Loucy (cell line): ENCODE data around the gene ARHGAP27.

ENCODE experiments used
- H2AFZ ChIP-seq: fragments of 200-600 bp; sonication (generic); 2 replicates; pipeline ENCODE4 v1.6.0; 2016; ENCODE audit warnings: antibody characterized with exemption, mild to moderate bottlenecking, low read length, moderate library complexity
- H3F3A ChIP-seq: fragments of 200-600 bp; 2 replicates; pipeline ENCODE4 v1.6.0; 2016; ENCODE audit warnings: antibody characterized with exemption, low read depth, mild to moderate bottlenecking
- H3K27me3 ChIP-seq: fragments of 200-600 bp; sonication (generic); 2 replicates; pipeline ENCODE4 v1.6.1; 2014; ENCODE audit warnings: low read length, mild to moderate bottlenecking; ENCODE audit not compliant: insufficient read depth, poor library complexity, severe bottlenecking
- H3K36me3 ChIP-seq: fragments of 200-600 bp; sonication (generic); 2 replicates; pipeline ENCODE4 v1.6.1; 2016; ENCODE audit warnings: low read length; ENCODE audit not compliant: insufficient read depth
- H3K4me1 ChIP-seq: fragments of 200-600 bp; sonication (generic); 2 replicates; pipeline ENCODE4 v1.5.1; 2014; ENCODE audit warnings: low read length, mild to moderate bottlenecking; ENCODE audit not compliant: insufficient read depth, poor library complexity, severe bottlenecking
- H3K4me2 ChIP-seq: fragments of 200-600 bp; sonication (generic); 2 replicates; pipeline ENCODE4 v1.6.0; 2014; ENCODE audit warnings: antibody characterized with exemption, low read length, low read depth, mild to moderate bottlenecking; ENCODE audit not compliant: poor library complexity, severe bottlenecking
- H3K4me3 ChIP-seq: fragments of 200-600 bp; sonication (generic); 2 replicates; pipeline ENCODE4 v1.5.1; 2014; ENCODE audit warnings: low read length, mild to moderate bottlenecking, mixed read lengths; ENCODE audit not compliant: poor library complexity, severe bottlenecking
- H3K79me2 ChIP-seq: fragments of 200-600 bp; sonication (generic); 2 replicates; pipeline ENCODE4 v1.6.1; 2014; ENCODE audit warnings: low read length; ENCODE audit not compliant: insufficient read depth
- H3K9ac ChIP-seq: fragments of 200-600 bp; sonication (generic); 2 replicates; pipeline ENCODE4 v1.6.0; 2014; ENCODE audit warnings: mild to moderate bottlenecking, low read depth, low read length, moderate library complexity; ENCODE audit not compliant: poor library complexity, severe bottlenecking
- H3K9me2 ChIP-seq: fragments of 200-600 bp; sonication (generic); replicated peaks from 2 replicates; pipeline ENCODE4 v1.6.1; 2016; ENCODE audit warnings: low read depth, low read length, mixed read lengths
- H3K9me3 ChIP-seq: fragments of 200-600 bp; sonication (generic); 2 replicates; pipeline ENCODE4 v1.6.1; 2014; ENCODE audit warnings: mild to moderate bottlenecking, antibody characterized with exemption, low read length, low read depth; ENCODE audit not compliant: insufficient read depth
- H4K20me1 ChIP-seq: fragments of 200-600 bp; sonication (generic); 2 replicates; pipeline ENCODE4 v1.6.0; 2014; ENCODE audit warnings: antibody characterized with exemption, low read length, mild to moderate bottlenecking; ENCODE audit not compliant: insufficient read depth, poor library complexity, severe bottlenecking
- EZH2phosphoT487 ChIP-seq: fragments of 200-600 bp; IDR thresholded peaks from 2 replicates; pipeline ENCODE4 v1.6.1; 2018; ENCODE audit warnings: antibody characterized with exemption, mild to moderate bottlenecking, moderate library complexity, borderline replicate concordance
- TF ChIP-seq, protein P1 (sequence below): fragments of 200-600 bp; sonication (generic); conservative IDR thresholded peaks from 2 replicates; pipeline ENCODE4 v1.5.1; 2014; ENCODE audit warnings: mild to moderate bottlenecking, antibody characterized with exemption, low read length

The ARHGAP27 gene

DNA sequence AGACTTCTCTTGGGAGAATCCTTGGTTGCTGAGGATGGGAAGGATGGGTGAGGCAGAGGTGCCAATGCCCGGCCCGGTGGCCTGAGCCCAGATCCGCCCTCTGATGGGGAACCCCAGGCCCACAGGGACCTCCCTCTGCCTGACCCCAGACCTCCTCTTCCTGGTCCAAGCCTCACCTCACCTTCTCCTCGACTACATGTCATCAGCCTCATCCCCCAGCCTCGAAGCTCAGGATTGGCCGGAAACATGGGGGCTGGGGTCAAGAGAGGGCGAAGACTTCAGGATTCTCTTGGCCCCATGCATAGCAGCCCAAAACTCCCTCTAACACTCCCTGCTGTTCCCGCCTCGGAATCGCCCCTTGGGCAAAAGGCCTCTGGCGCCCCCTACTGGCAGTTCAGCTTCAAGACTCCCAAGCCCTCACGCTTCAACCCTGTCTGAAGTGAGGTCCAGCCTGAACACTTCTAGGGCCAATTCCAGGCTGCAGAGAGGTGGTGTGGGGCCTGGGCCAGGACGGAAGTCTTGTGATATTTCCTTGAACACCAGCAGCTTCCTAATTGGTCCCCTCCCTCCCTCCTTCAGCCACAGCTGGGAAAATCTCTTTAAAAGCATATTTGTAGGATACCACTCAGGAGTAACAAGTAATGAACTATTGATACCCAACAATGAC lies 47.2 kb downstream of the ARHGAP27 start:
- Histone ChIP-seq H2AFZ (no peak overlapping the region), H3K36me3 (no peaks in the 10 kb centered on the region), H3K4me2 (no peak overlapping the region), H4K20me1 (no peaks in the 10 kb centered on the region), H3K9me3 (no peaks in the 10 kb centered on the region), H3K4me3 (no peak overlapping the region), H3F3A (no peaks in the 10 kb centered on the region), H3K4me1 (peaks cover 13% of the 10 kb centered on the region), H3K27me3 (no peaks in the 10 kb centered on the region), H3K79me2 (no peaks in the 10 kb centered on the region), H3K9ac (no peak overlapping the region), H3K9me2 (no peaks in the 10 kb centered on the region)
- TF ChIP-seq, protein P1, sequence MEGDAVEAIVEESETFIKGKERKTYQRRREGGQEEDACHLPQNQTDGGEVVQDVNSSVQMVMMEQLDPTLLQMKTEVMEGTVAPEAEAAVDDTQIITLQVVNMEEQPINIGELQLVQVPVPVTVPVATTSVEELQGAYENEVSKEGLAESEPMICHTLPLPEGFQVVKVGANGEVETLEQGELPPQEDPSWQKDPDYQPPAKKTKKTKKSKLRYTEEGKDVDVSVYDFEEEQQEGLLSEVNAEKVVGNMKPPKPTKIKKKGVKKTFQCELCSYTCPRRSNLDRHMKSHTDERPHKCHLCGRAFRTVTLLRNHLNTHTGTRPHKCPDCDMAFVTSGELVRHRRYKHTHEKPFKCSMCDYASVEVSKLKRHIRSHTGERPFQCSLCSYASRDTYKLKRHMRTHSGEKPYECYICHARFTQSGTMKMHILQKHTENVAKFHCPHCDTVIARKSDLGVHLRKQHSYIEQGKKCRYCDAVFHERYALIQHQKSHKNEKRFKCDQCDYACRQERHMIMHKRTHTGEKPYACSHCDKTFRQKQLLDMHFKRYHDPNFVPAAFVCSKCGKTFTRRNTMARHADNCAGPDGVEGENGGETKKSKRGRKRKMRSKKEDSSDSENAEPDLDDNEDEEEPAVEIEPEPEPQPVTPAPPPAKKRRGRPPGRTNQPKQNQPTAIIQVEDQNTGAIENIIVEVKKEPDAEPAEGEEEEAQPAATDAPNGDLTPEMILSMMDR = peak; percentile 98
- no peak for TF ChIP-seq EZH2phosphoT487

DNA sequence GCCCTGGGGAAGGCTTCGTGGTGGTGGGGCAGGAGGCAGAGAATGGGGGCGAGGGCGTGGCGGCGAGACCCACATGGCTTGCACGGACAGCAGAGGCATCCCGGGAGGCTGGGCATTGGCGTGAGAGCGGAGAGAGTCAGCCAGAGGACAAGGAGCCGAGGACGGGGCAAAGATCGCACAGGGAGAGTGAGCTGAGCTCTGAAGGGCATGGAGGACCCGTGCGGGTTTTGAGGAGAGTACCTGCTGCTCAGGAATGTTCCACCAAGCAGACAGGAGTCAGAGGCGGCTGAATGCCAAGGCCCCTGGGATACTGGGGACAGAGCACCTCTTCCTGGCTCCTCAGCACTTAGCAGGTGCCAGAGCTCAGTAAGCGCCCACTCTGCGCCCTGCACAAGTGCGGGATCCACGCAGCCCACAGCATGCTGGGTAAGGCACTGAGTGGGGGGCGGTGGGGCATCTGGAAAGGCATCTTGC lies 47.8 kb downstream of the ARHGAP27 start:
- Histone ChIP-seq H2AFZ (no peak overlapping the region), H3K9me2 (no peaks in the 10 kb centered on the region), H3K4me3 (no peak overlapping the region), H3K36me3 (no peaks in the 10 kb centered on the region), H3K9ac (no peak overlapping the region), H3K9me3 (no peaks in the 10 kb centered on the region), H3F3A (no peaks in the 10 kb centered on the region), H3K79me2 (no peaks in the 10 kb centered on the region), H3K4me2 (peak overlapping the region; percentile 45), H3K4me1 (peaks cover 13% of the 10 kb centered on the region), H3K27me3 (no peaks in the 10 kb centered on the region), H4K20me1 (no peaks in the 10 kb centered on the region)
- TF ChIP-seq, protein P1 = no peak
- no peak for TF ChIP-seq EZH2phosphoT487

DNA sequence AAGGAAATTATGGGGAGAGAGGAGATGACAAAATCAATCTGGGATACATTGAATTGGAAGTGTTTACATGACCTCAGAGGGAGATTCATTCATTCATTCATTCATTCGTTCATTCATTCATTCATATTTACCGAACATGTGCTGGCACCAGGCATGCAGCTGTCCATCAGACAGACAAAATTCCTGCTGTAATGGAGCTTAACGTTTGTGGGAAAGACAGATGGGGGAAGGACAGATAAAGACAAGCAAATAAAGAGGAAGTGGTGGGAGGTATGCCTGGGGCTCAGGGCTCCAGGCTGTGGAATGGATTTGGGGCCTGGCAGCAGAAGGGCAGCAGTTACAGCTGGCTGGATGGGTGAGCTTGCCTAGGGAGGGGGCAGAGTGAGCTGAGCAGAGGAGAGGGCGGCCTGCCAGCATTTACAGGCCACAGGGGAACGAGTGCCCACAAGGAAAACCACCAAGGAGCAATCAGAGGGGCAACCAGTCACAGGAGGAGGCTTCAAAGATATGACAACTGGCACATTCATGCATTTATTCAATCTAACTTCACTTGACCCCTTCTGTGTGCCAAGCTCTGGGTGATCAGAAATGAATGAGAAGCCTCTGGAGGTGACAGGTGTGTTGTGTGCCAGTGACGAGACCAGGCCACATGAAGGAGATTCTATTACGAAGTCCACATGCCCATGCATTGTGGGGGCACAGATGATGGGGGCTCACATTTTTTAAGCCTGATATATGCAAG lies 48.5 kb downstream of the ARHGAP27 start:
- TF ChIP-seq EZH2phosphoT487 = no peak
- TF ChIP-seq, protein P1 = no peak
- Histone ChIP-seq H3K79me2 (no peaks in the 10 kb centered on the region), H3K9me2 (no peaks in the 10 kb centered on the region), H3K9me3 (no peaks in the 10 kb centered on the region), H3K36me3 (no peaks in the 10 kb centered on the region), H2AFZ (no peak overlapping the region), H3K4me1 (peaks cover 13% of the 10 kb centered on the region), H3K9ac (no peak overlapping the region), H4K20me1 (no peaks in the 10 kb centered on the region), H3K27me3 (no peaks in the 10 kb centered on the region), H3K4me3 (no peak overlapping the region), H3F3A (no peaks in the 10 kb centered on the region), H3K4me2 (peak overlapping the region; percentile 45)
